Osteocyte (in vitro differentiated cells): ENCODE measurements around the gene SAMMSON. TPM values are rescaled to one million over a fixed set of nuclear protein-coding genes. Genes with fewer than 3 reads are reported as not detected.
A peak's percentile ranks its signal among the peaks of the same experiment; 100 is the strongest.

Experiments used
- DNase-seq: peaks from one replicate; pipeline ENCODE4 v3.0.0; 2021; ENCODE audit warnings: mixed read lengths; ENCODE audit not compliant: unreplicated experiment; ENCODE audit errors: extremely low spot score
- H3K27ac Mint-ChIP-seq: one replicate; pipeline ENCODE4 v1.8.0; 2021; ENCODE audit warnings: mild to moderate bottlenecking, mixed read lengths; ENCODE audit not compliant: unreplicated experiment
- H3K27me3 Mint-ChIP-seq: one replicate; pipeline ENCODE4 v1.8.0; 2021; ENCODE audit warnings: mixed read lengths; ENCODE audit not compliant: unreplicated experiment
- H3K36me3 Mint-ChIP-seq: one replicate; pipeline ENCODE4 v1.8.0; 2021; ENCODE audit warnings: mixed read lengths; ENCODE audit not compliant: unreplicated experiment
- H3K4me1 Mint-ChIP-seq: one replicate; pipeline ENCODE4 v1.8.0; 2021; ENCODE audit warnings: mixed read lengths; ENCODE audit not compliant: unreplicated experiment
- H3K4me3 Mint-ChIP-seq: one replicate; pipeline ENCODE4 v1.8.0; 2021; ENCODE audit warnings: mild to moderate bottlenecking, moderate library complexity, mixed read lengths; ENCODE audit not compliant: unreplicated experiment
- H3K9me3 Mint-ChIP-seq: one replicate; pipeline ENCODE4 v1.8.0; 2021; ENCODE audit warnings: mixed read lengths; ENCODE audit not compliant: unreplicated experiment
- total RNA-seq: library from RNA; stranded (reverse); gene quantifications from 2 replicates; pipeline ENCODE4 v1.2.1, GENCODE V29; 2021
- TF ChIP-seq, protein P1 (sequence below): fragments of 200-600 bp; sonication (generic); IDR thresholded peaks from 2 replicates; pipeline ENCODE4 v1.5.0; 2021; ENCODE audit warnings: antibody characterized with exemption, mild to moderate bottlenecking, moderate library complexity

Gene SAMMSON
- total RNA-seq, 1 donor from 2014 or later, result not detected

DNA sequence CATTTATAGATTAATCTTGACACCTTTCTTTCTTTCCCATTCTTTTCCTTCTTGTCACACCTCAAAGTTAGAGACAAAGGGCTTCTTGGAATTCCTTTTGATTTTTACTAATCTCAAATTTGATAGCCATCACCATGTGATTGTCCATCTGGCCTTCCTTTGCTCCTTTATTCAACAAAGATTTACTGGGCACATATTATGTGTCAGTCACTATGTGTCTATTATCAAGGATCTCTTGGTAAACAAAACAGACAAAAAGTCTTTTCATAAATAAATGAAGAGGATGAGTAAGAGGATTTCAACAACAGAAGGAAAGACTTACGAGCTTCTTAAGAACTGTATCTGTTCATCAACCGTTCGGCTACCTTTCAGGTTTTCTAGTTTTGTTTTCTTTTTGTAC, 56.5 kb downstream of the SAMMSON start:
- Mint-ChIP-seq H3K27ac (no peak overlapping the region), H3K4me3 (no peak overlapping the region), H3K9me3 (no peaks in the 10 kb centered on the region), H3K36me3 (no peaks in the 10 kb centered on the region), H3K4me1 (no peaks in the 10 kb centered on the region), H3K27me3 (peaks cover 19% of the 10 kb centered on the region)
- DNase-seq, result no peak
- TF ChIP-seq, protein P1, sequence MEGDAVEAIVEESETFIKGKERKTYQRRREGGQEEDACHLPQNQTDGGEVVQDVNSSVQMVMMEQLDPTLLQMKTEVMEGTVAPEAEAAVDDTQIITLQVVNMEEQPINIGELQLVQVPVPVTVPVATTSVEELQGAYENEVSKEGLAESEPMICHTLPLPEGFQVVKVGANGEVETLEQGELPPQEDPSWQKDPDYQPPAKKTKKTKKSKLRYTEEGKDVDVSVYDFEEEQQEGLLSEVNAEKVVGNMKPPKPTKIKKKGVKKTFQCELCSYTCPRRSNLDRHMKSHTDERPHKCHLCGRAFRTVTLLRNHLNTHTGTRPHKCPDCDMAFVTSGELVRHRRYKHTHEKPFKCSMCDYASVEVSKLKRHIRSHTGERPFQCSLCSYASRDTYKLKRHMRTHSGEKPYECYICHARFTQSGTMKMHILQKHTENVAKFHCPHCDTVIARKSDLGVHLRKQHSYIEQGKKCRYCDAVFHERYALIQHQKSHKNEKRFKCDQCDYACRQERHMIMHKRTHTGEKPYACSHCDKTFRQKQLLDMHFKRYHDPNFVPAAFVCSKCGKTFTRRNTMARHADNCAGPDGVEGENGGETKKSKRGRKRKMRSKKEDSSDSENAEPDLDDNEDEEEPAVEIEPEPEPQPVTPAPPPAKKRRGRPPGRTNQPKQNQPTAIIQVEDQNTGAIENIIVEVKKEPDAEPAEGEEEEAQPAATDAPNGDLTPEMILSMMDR, result no peak

DNA sequence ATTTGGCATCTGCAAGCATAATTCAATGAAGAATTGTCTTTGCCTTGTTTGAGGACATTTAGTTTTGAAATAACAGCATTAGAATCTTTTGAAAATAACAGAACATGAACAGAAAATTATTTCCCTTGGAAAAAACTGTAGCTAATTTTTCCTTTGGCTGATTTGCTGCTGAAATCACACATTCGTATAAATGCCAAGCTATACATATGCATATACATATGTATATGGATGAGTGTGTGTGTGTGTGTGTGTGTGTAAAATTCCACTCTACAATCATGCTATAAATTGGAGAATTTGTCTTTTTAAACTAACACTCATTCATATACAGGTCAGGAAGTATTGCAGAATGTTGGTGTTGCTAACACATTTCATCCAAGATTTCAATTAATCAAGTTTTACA, 57.9 kb downstream of the SAMMSON start:
- Mint-ChIP-seq H3K9me3 (no peaks in the 10 kb centered on the region), H3K36me3 (no peaks in the 10 kb centered on the region), H3K4me1 (no peaks in the 10 kb centered on the region), H3K27me3 (peaks cover 17% of the 10 kb centered on the region), H3K4me3 (no peak overlapping the region), H3K27ac (no peak overlapping the region)
- DNase-seq, result no peak
- TF ChIP-seq, protein P1, result no peak

DNA sequence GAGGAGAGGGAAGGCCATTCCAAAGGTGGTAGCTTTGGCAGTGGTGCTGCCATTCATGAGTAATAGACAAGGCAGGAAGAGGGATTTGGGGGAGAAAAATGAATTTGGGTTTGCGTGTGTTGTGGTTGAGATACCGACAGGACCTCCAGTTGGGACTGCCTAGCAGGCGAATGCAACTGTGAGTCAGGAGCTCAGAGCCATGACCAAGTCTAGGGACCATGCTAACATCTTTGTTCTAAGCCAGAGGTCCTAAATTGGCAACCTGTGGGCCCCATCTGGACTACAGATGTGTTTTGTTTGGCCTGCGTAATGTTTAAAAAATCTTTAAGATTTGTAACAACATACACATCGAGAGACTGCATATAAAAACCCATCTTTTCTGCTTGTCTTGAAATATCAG, 61.6 kb downstream of the SAMMSON start:
- TF ChIP-seq, protein P1, result no peak
- Mint-ChIP-seq H3K4me1 (peaks cover 2% of the 10 kb centered on the region), H3K9me3 (no peaks in the 10 kb centered on the region), H3K36me3 (no peaks in the 10 kb centered on the region), H3K27ac (no peak overlapping the region), H3K4me3 (no peak overlapping the region), H3K27me3 (peaks cover 3% of the 10 kb centered on the region)
- no peak for DNase-seq

DNA sequence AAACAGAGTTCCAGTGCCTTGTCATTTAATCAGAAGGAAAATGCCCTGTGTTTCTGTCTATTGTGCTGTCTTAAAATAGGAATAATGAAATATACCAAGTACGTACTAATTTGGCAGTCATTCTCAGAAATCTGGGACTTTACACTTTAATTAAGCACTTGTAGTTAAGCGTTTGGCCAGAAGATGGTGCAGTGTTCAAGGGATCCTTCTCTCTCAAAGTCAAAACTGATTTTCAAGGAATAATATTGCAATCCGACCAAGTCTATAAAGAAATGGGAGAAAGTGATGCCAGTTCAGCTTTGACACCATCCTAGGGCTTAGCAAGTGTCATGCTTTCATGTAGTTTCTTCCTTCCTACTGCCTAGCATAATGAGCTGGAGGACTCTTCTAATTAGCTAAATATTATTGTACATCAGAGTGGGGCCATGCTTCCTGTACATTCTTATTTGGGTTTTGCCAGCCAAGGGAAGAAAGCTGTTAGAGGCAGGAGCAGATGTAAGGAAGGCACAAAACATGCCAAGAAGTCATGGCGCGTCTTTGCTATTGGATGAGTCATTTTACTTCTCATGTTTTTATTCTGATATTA, 64.8 kb downstream of the SAMMSON start:
- DNase-seq, result no peak
- no peaks in the 10 kb centered on the region for H3K9me3 Mint-ChIP-seq
- no peak overlapping the region for H3K4me3 Mint-ChIP-seq
- no peak overlapping the region for H3K27ac Mint-ChIP-seq
- TF ChIP-seq, protein P1, result peak; percentile 73
- H3K4me1 Mint-ChIP-seq, result peaks cover 2% of the 10 kb centered on the region
- no peaks in the 10 kb centered on the region for H3K36me3 Mint-ChIP-seq
- H3K27me3 Mint-ChIP-seq, result peaks cover 22% of the 10 kb centered on the region

DNA sequence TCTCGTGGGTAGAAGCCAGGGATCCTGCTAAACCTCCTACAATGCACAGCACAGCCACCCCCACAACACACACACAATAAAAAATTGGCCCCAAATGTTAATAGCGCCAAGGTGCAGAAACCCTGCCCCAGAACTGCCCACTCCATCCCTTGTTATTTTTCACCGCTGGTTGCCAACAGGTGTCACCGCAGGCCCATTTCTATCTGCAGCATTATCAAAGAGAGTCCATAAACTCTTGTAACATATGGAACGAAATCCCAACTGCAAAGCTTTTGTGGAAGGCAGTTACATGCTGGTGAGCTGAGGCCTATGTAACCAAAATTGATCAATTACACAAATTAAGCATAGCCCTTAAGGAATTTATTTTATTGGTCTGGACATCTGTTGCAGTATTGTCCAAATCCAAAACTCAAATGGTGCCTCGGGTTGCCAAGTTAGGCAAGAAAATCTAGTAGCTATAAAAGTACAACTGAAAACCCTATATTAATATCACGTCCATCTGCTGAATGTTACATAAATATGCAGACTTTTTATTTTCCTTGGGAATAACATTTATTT, 66.2 kb downstream of the SAMMSON start:
- peaks cover 2% of the 10 kb centered on the region for H3K4me1 Mint-ChIP-seq
- no peak overlapping the region for H3K27ac Mint-ChIP-seq
- no peaks in the 10 kb centered on the region for H3K36me3 Mint-ChIP-seq
- no peak for DNase-seq
- peaks cover 31% of the 10 kb centered on the region for H3K27me3 Mint-ChIP-seq
- no peak overlapping the region for H3K4me3 Mint-ChIP-seq
- TF ChIP-seq, protein P1, result peak; percentile 28
- H3K9me3 Mint-ChIP-seq, result no peaks in the 10 kb centered on the region
